ENCODE results near the gene ATRNL1. TPM values are rescaled to one million over a fixed set of nuclear protein-coding genes. Genes with fewer than 3 reads are reported as not detected.

Gene ATRNL1
- total and polyA plus RNA-seq, 2 of the 8 experiments (the other 6 are each of a cell fraction or from before 2014, with no cell fraction given), result 5.1 to 17.6 TPM

GRCh38 chr10:115941361-115941771 is 848.2 kb downstream of the ATRNL1 start:
- POLR2A ChIA-PET (ENCODE audit: partially characterized antibody), result no interaction called here

More at GRCh38 chr10:115941361-115941771, 848.2 kb downstream of the ATRNL1 start:
- CTCF ChIA-PET (ENCODE audit: partially characterized antibody), result no interaction called here
- H3K27ac ChIP-seq (ENCODE audit: low read depth, low read length), result no peak overlapping the region
- WGBS, 2 experiments (ENCODE audit: extremely low coverage in 1 of 2, insufficient coverage in 1 of 2, insufficient read length in 1 of 2, insufficient replicate concordance in 2 of 2, low coverage in 1 of 2, low lambda C conversion rate in 2 of 2, missing lambda C conversion rate in 1 of 2), result 100% methylated on average over 3 of the region's 3 CpGs; no CpG with 5 or more reads in 1 of the 2 experiments
- no peak overlapping the region for H3K23ac ChIP-seq (ENCODE audit: insufficient read length)
- no peak for TF ChIP-seq ASH2L (IDR thresholded peaks at IDR 0.05; ENCODE audit: low read length)
- no peak for TF ChIP-seq ZNF274 (IDR thresholded peaks at IDR 0.05; ENCODE audit: borderline replicate concordance, extremely low read depth, low read length)
- no peak for TF ChIP-seq YY1 (IDR thresholded peaks at IDR 0.05; ENCODE audit: low read depth, low read length)
- TF ChIP-seq POLR2A (IDR thresholded peaks at IDR 0.05; ENCODE audit: control extremely low read depth in 1 of 2, low read depth in 2 of 2, low read length in 2 of 2), result no peak
- TF ChIP-seq EGR1 (IDR thresholded peaks at IDR 0.05; ENCODE audit: borderline replicate concordance, low read depth, low read length), result no peak
- TF ChIP-seq HDAC6 (IDR thresholded peaks at IDR 0.05; ENCODE audit: low read depth, low read length), result no peak
- no peak for TF ChIP-seq SIX5 (IDR thresholded peaks at IDR 0.05; ENCODE audit: low read depth, low read length)
- no peak for TF ChIP-seq PHF8 (conservative IDR thresholded peaks at IDR 0.05; ENCODE audit: low read depth, low read length)
- H2BK20ac ChIP-seq (ENCODE audit: low read length), result no peak overlapping the region
- no peaks in the 10 kb centered on the region for H3K23me2 ChIP-seq (ENCODE audit: low read depth, low read length)
- H2BK15ac ChIP-seq (ENCODE audit: low read length), result no peak overlapping the region
- H3K14ac ChIP-seq (ENCODE audit: insufficient read length), result no peak overlapping the region
- H3K56ac ChIP-seq (replicated peaks; ENCODE audit: insufficient read length, low read depth, low read length), result no peak overlapping the region
- H3K4me2 ChIP-seq (ENCODE audit: insufficient read depth in 1 of 2, low read depth in 2 of 2, low read length in 2 of 2), result no peak overlapping the region
- H4K20me1 ChIP-seq (replicated peaks in 1 of 2; ENCODE audit: control insufficient read depth in 1 of 2, insufficient read depth in 2 of 2, low read length in 2 of 2), result no peaks in the 10 kb centered on the region
- no peaks in the 10 kb centered on the region for H3K27me3 ChIP-seq (replicated peaks in 1 of 4; ENCODE audit: control insufficient read depth in 3 of 4, extremely low read depth in 1 of 4, insufficient read depth in 3 of 4, low read length in 3 of 4)
- no peak for FAIRE-seq
- no peaks in the 10 kb centered on the region for H3K9me3 ChIP-seq (ENCODE audit: insufficient read depth in 2 of 2, low read depth in 1 of 2, low read length in 1 of 2)
- no peak overlapping the region for H2AFZ ChIP-seq (ENCODE audit: low read length)
- no peak overlapping the region for H2BK5ac ChIP-seq (ENCODE audit: low read depth, low read length)
- no peaks in the 10 kb centered on the region for H3K36me3 ChIP-seq (ENCODE audit: control insufficient read depth in 2 of 4, insufficient read depth in 4 of 4, low read length in 3 of 4)
- H2AK5ac ChIP-seq (ENCODE audit: low read depth, low read length), result no peak overlapping the region
- H4K8ac ChIP-seq (ENCODE audit: extremely low read depth, insufficient read depth, low read length), result no peak overlapping the region
- H3K4ac ChIP-seq (replicated peaks; ENCODE audit: insufficient read length, low read depth, low read length), result no peak overlapping the region
- H3K79me2 ChIP-seq (ENCODE audit: control insufficient read depth in 1 of 2, insufficient read depth in 2 of 2, low read length in 2 of 2), result no peaks in the 10 kb centered on the region
- no peak overlapping the region for H4K5ac ChIP-seq (ENCODE audit: insufficient read length, low read depth, low read length)
- H3K9ac ChIP-seq (replicated peaks in 1 of 4; ENCODE audit: extremely low read depth in 1 of 4, low read depth in 3 of 4, low read length in 3 of 4), result no peak overlapping the region
- no peak overlapping the region for H3K4me3 ChIP-seq (ENCODE audit: extremely low read depth in 1 of 4, insufficient read depth in 2 of 4, low read depth in 3 of 4, low read length in 4 of 4)
- no peaks in the 10 kb centered on the region for H3K79me1 ChIP-seq (ENCODE audit: low read depth, low read length)
- H4K91ac ChIP-seq (replicated peaks; ENCODE audit: insufficient read length, low read length), result no peak overlapping the region
- no peak for DNase-seq (ENCODE audit: low read depth in 1 of 2, low spot score in 2 of 2)
- H2BK120ac ChIP-seq (replicated peaks; ENCODE audit: low read depth, low read length), result no peak overlapping the region
- no peak overlapping the region for H2BK12ac ChIP-seq (ENCODE audit: low read depth, low read length)
- H3K4me1 ChIP-seq (replicated peaks in 1 of 4; ENCODE audit: control insufficient read depth in 3 of 4, insufficient read depth in 4 of 4, low read length in 3 of 4), result peaks cover 0 to 3% (median 0%) of the 10 kb centered on the region in 4 experiments; a peak in 1 of 7 replicates
- no peak overlapping the region for H3K18ac ChIP-seq (ENCODE audit: extremely low read depth, low read length)

Measured in H1 (cell line).